ENCODE data around the gene UQCR11. TPM values are rescaled to one million over a fixed set of nuclear protein-coding genes. Genes with fewer than 3 reads are reported as not detected.

The UQCR11 gene
- polyA plus RNA-seq, 3 donors = 55.6 to 731 (median 659) TPM

DNA sequence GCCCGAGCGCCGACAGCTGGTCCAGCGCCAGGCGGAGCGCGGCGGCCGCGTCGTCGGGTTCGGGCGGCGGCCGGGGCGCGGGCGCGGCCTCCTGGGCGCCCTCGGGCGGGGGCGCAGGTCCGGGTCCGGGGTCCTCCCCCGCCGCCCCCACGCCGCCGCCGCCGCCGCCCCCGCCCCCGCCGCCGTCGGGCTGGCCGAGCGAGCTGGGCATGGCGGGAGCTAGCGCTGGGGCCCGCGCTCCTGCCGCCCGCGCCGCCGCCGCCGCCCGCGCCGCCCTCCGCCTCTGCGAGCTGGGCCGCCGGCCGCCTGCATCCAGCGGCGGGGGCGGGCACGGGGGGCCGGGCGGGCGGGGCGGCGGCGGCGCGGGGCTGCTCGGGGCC is 37.4 kb downstream of the UQCR11 start:
- DNase-seq = no peak
- no peak overlapping the region for H3K27ac ChIP-seq (ENCODE audit: low read depth in 1 of 2, low read length in 2 of 2)
- H3K4me3 Mint-ChIP-seq = no peak overlapping the region

DNA sequence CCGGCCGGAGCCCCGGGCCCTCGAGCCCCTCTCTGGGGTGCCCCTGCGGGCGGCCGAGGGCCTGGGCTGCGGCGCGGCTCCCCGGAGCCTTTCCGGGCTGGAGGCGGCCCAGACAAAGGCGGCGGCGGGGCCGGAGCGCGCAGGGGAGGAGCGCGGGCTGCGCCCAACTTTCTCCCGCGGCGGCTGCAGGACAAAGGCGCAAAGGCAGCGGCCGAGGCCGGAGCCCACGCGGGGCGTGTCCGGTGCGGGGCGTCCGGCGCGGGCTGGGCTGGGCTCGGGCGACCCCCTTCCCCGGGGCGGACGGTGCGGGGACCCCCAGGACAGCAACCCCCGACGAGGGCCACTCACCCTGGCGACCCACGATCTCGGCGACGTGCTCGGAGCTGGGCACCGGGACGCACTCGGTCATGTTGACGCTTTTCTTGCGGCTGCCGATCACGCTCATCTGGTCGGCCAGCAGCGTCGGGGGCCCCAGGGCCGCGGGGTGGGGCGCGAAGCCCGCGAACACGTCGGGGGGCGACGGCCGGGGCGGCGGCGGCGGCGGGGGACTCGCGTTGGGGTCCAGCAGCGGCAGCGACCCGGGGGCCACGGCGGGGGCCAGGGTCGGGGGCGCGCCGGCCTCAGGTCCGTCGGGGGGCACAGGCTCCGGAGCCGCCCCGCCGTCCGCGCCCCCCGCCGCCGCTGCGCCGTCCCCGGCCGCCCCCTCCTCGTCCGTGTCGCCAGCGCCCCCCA is 38.0 kb downstream of the UQCR11 start:
- peak overlapping the region; percentile 61 for H2AFZ ChIP-seq (ENCODE audit: insufficient read depth, low read depth, low read length, poor library complexity, severe bottlenecking)
- peaks cover 3 to 27% of the 10 kb centered on the region in 2 donors for H3K27me3 ChIP-seq (ENCODE audit: control insufficient read depth in 2 of 2, insufficient read depth in 2 of 2, low read length in 2 of 2)
- no peaks in the 10 kb centered on the region for H3K36me3 ChIP-seq (replicated peaks in 1 of 2; ENCODE audit: control insufficient read depth in 1 of 2, insufficient read depth in 2 of 2, low read length in 2 of 2)
- Mint-ChIP-seq H3K36me3 (peaks cover 0 to 4% of the 10 kb centered on the region in 2 donors), H3K27ac (no peak overlapping the region), H3K4me1 (peaks cover 3% of the 10 kb centered on the region), H3K9me3 (peaks cover 0 to 8% (median 3%) of the 10 kb centered on the region in 7 donors), H3K4me3 (peak overlapping the region; percentile 64 to 82), H3K27me3 (ENCODE audit: low read depth in 3 of 3) (peaks cover 21 to 67% (median 34%) of the 10 kb centered on the region in 3 donors)
- H3K4me2 ChIP-seq (replicated peaks; ENCODE audit: extremely low read depth, low read length, poor library complexity, severe bottlenecking) = peak overlapping the region; percentile 76
- H4K20me1 ChIP-seq (ENCODE audit: insufficient read depth, low read length) = no peaks in the 10 kb centered on the region
- no peak overlapping the region for H3K9ac ChIP-seq (ENCODE audit: insufficient read depth, low read length, poor library complexity, severe bottlenecking)
- TF ChIP-seq, protein P1, sequence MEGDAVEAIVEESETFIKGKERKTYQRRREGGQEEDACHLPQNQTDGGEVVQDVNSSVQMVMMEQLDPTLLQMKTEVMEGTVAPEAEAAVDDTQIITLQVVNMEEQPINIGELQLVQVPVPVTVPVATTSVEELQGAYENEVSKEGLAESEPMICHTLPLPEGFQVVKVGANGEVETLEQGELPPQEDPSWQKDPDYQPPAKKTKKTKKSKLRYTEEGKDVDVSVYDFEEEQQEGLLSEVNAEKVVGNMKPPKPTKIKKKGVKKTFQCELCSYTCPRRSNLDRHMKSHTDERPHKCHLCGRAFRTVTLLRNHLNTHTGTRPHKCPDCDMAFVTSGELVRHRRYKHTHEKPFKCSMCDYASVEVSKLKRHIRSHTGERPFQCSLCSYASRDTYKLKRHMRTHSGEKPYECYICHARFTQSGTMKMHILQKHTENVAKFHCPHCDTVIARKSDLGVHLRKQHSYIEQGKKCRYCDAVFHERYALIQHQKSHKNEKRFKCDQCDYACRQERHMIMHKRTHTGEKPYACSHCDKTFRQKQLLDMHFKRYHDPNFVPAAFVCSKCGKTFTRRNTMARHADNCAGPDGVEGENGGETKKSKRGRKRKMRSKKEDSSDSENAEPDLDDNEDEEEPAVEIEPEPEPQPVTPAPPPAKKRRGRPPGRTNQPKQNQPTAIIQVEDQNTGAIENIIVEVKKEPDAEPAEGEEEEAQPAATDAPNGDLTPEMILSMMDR (IDR thresholded peaks at IDR 0.05) = no peak
- H3K4me1 ChIP-seq (ENCODE audit: control insufficient read depth in 1 of 2, insufficient read depth in 2 of 2, low read length in 2 of 2) = peaks cover 7 to 15% of the 10 kb centered on the region in 2 donors
- H3K4me3 ChIP-seq (replicated peaks in 1 of 3; ENCODE audit: low read depth in 2 of 3, low read length in 3 of 3) = peak overlapping the region in 2 of 3 experiments; percentile 7 to 70
- H3K27ac ChIP-seq (ENCODE audit: low read depth in 1 of 2, low read length in 2 of 2) = no peak overlapping the region
- intact Hi-C loops (cut with micrococcal nuclease) = loop anchor here in 1 of 2 donors (5.0 kb wide), 2 partner anchors 75 to 245 kb away; partner anchors contain the start of genes ATP8B3, PCSK4 and REEP6
- WGBS (ENCODE audit: insufficient coverage) = 2% methylated on average over 99 of the region's 108 CpGs
- no peak for DNase-seq
- no peaks in the 10 kb centered on the region for H3K79me2 ChIP-seq (ENCODE audit: insufficient read depth, low read length)
- H3K9me3 ChIP-seq (replicated peaks in 1 of 2; ENCODE audit: control insufficient read depth in 1 of 2, insufficient read depth in 1 of 2, low read length in 2 of 2) = no peaks in the 10 kb centered on the region

More for the DNA sequence above, 37.4 kb downstream of the UQCR11 start:
- Mint-ChIP-seq H3K27ac (no peak overlapping the region), H3K27me3 (ENCODE audit: low read depth in 3 of 3) (peaks cover 20 to 67% (median 36%) of the 10 kb centered on the region in 3 donors), H3K4me1 (peaks cover 3% of the 10 kb centered on the region), H3K9me3 (peaks cover 0 to 8% (median 3%) of the 10 kb centered on the region in 7 donors), H3K36me3 (peaks cover 0 to 4% of the 10 kb centered on the region in 2 donors)
- TF ChIP-seq, protein P1 (IDR thresholded peaks at IDR 0.05) = no peak
- H3K27me3 ChIP-seq (ENCODE audit: control insufficient read depth in 2 of 2, insufficient read depth in 2 of 2, low read length in 2 of 2) = peaks cover 3 to 27% of the 10 kb centered on the region in 2 donors
- WGBS (ENCODE audit: insufficient coverage) = 1% methylated on average over 69 of the region's 73 CpGs
- H3K4me1 ChIP-seq (ENCODE audit: control insufficient read depth in 1 of 2, insufficient read depth in 2 of 2, low read length in 2 of 2) = peaks cover 7 to 15% of the 10 kb centered on the region in 2 donors
- no peaks in the 10 kb centered on the region for H4K20me1 ChIP-seq (ENCODE audit: insufficient read depth, low read length)
- H3K9ac ChIP-seq (ENCODE audit: insufficient read depth, low read length, poor library complexity, severe bottlenecking) = no peak overlapping the region
- no peak overlapping the region for H3K4me2 ChIP-seq (replicated peaks; ENCODE audit: extremely low read depth, low read length, poor library complexity, severe bottlenecking)
- no peak overlapping the region for H2AFZ ChIP-seq (ENCODE audit: insufficient read depth, low read depth, low read length, poor library complexity, severe bottlenecking)
- intact Hi-C loops (cut with micrococcal nuclease) = loop anchor here in 1 of 2 donors (5.0 kb wide), 2 partner anchors 76 to 244 kb away; partner anchors contain the start of genes ATP8B3, PCSK4 and REEP6
- no peaks in the 10 kb centered on the region for H3K36me3 ChIP-seq (replicated peaks in 1 of 2; ENCODE audit: control insufficient read depth in 1 of 2, insufficient read depth in 2 of 2, low read length in 2 of 2)
- no peaks in the 10 kb centered on the region for H3K9me3 ChIP-seq (replicated peaks in 1 of 2; ENCODE audit: control insufficient read depth in 1 of 2, insufficient read depth in 1 of 2, low read length in 2 of 2)
- no peak overlapping the region for H3K4me3 ChIP-seq (replicated peaks in 1 of 3; ENCODE audit: low read depth in 2 of 3, low read length in 3 of 3)
- no peaks in the 10 kb centered on the region for H3K79me2 ChIP-seq (ENCODE audit: insufficient read depth, low read length)

Data from CD14-positive monocyte (primary cell).